ENCODE data around the gene ZNF599.

DNA sequence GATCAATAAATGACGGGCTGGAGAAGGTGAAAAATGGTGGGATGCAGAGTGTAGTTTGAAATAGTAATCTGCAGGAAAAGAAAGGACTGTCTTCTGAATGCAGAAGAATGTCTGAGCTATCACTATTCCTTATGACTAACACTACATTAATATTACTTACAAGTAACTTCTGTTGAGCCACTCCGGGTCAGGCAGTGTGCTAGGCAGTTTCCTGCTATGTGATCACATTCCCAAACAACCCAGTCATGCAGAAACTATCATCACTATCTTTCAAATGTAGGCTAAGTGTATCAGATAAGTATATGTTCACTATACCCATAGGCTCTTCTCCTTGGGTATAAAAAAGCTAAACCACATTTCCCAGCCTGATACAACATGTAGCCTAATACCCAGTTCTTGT, 6.6 kb downstream of the ZNF599 start:
- no peak for TF ChIP-seq EZH2phosphoT487 (IDR thresholded peaks at IDR 0.05; ENCODE audit: low read depth, severe bottlenecking, unreplicated experiment)
- TF ChIP-seq, protein P1, sequence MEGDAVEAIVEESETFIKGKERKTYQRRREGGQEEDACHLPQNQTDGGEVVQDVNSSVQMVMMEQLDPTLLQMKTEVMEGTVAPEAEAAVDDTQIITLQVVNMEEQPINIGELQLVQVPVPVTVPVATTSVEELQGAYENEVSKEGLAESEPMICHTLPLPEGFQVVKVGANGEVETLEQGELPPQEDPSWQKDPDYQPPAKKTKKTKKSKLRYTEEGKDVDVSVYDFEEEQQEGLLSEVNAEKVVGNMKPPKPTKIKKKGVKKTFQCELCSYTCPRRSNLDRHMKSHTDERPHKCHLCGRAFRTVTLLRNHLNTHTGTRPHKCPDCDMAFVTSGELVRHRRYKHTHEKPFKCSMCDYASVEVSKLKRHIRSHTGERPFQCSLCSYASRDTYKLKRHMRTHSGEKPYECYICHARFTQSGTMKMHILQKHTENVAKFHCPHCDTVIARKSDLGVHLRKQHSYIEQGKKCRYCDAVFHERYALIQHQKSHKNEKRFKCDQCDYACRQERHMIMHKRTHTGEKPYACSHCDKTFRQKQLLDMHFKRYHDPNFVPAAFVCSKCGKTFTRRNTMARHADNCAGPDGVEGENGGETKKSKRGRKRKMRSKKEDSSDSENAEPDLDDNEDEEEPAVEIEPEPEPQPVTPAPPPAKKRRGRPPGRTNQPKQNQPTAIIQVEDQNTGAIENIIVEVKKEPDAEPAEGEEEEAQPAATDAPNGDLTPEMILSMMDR (IDR thresholded peaks at IDR 0.05; ENCODE audit: poor library complexity) = no peak
- no peak for TF ChIP-seq EZH2 (IDR thresholded peaks at IDR 0.05; ENCODE audit: borderline replicate concordance)
